Upper lobe of left lung (tissue), 4 donors: Measurements from ENCODE around the gene LDB2.

Experiments
- POLR2A ChIP-seq, 4 donors: fragments of 450-650 bp; IDR thresholded peaks; one replicate each; pipeline ENCODE4 v1.5.1; 2016 to 2017; ENCODE audit warnings: antibody characterized with exemption in 4 of 4, mild to moderate bottlenecking in 2 of 4
- POLR2AphosphoS5 ChIP-seq, 2 donors: sonication (generic); formaldehyde crosslinking; IDR thresholded peaks; one replicate each; pipeline ENCODE4 v1.5.1; 2017; ENCODE audit warnings: antibody characterized with exemption in 2 of 2
- TF ChIP-seq, protein P1 (sequence below), 6 experiments: fragments of 450-650 bp in 4 of 6; fragments of 200-600 bp in 2 of 6; sonication (generic) in 2 of 6; IDR thresholded peaks; one replicate each; pipeline ENCODE4 v1.5.1; 2016 to 2019; ENCODE audit warnings: antibody characterized with exemption in 6 of 6

DNA sequence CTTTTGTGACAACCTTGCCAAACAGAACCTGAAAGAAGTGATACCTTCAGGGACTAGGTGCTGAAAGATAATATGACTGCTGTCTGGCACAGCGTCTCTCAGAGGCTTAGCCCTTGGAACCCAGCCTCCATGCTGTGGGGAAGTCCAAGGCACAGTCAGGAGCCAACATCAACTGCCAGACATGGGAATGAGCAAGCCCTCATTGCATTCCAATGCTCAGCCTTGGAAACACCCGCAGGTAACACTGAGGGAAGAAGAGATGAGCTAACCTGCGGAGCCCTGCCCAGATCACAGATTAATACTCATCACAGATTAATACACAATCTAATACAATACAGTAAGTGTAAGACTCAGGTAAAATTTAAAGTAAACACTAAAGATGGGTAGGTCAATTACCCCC lies 31.5 kb downstream of the LDB2 start:
- TF ChIP-seq POLR2AphosphoS5 (IDR thresholded peaks at IDR 0.05) (no peak), POLR2A (IDR thresholded peaks at IDR 0.05) (no peak)
- TF ChIP-seq, protein P1, sequence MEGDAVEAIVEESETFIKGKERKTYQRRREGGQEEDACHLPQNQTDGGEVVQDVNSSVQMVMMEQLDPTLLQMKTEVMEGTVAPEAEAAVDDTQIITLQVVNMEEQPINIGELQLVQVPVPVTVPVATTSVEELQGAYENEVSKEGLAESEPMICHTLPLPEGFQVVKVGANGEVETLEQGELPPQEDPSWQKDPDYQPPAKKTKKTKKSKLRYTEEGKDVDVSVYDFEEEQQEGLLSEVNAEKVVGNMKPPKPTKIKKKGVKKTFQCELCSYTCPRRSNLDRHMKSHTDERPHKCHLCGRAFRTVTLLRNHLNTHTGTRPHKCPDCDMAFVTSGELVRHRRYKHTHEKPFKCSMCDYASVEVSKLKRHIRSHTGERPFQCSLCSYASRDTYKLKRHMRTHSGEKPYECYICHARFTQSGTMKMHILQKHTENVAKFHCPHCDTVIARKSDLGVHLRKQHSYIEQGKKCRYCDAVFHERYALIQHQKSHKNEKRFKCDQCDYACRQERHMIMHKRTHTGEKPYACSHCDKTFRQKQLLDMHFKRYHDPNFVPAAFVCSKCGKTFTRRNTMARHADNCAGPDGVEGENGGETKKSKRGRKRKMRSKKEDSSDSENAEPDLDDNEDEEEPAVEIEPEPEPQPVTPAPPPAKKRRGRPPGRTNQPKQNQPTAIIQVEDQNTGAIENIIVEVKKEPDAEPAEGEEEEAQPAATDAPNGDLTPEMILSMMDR (IDR thresholded peaks at IDR 0.05): no peak
